GM19397 (cell line): Measurements from ENCODE around the gene SLC9A3.

ENCODE experiments used
- ATAC-seq: cut with Tn5 transposase; IDR thresholded peaks from one replicate; pipeline ENCODE4 v1.9.1; 2021; ENCODE audit warnings: mild to moderate bottlenecking, moderate library complexity; ENCODE audit not compliant: unreplicated experiment

SLC9A3 gene

GRCh38 chr5:433836-434235 is 90.4 kb downstream of the SLC9A3 start:
- ATAC-seq: no peak

GRCh38 chr5:432928-433791 is 91.1 kb downstream of the SLC9A3 start:
- ATAC-seq: no peak

- ATAC-seq: no peak
These were observed 91.9 kb downstream of the SLC9A3 start for GRCh38 chr5:432201-432927.

GRCh38 chr5:431711-432050 is 92.6 kb downstream of the SLC9A3 start:
- ATAC-seq: no peak

- ATAC-seq: no peak
These were observed 93.1 kb downstream of the SLC9A3 start for GRCh38 chr5:431001-431710.

GRCh38 chr5:430214-430925 is 93.9 kb downstream of the SLC9A3 start:
- no peak for ATAC-seq

GRCh38 chr5:429453-430188 is 94.6 kb downstream of the SLC9A3 start:
- ATAC-seq: no peak

- no peak for ATAC-seq
These were observed 95.3 kb downstream of the SLC9A3 start for GRCh38 chr5:428754-429452.

GRCh38 chr5:428219-428618 is 96.0 kb downstream of the SLC9A3 start:
- ATAC-seq: no peak

- no peak for ATAC-seq
These were observed 96.7 kb downstream of the SLC9A3 start for GRCh38 chr5:427415-428087.

GRCh38 chr5:426392-426976 is 97.8 kb downstream of the SLC9A3 start:
- ATAC-seq: no peak

GRCh38 chr5:425714-426113 is 98.5 kb downstream of the SLC9A3 start:
- no peak for ATAC-seq

GRCh38 chr5:424301-425110 is 99.7 kb downstream of the SLC9A3 start:
- ATAC-seq: peak; percentile 84

GRCh38 chr5:423626-424261 is 100.5 kb downstream of the SLC9A3 start:
- no peak for ATAC-seq

- ATAC-seq: no peak
These were observed 101.0 kb downstream of the SLC9A3 start for GRCh38 chr5:423233-423565.

GRCh38 chr5:422323-423232 is 101.7 kb downstream of the SLC9A3 start:
- no peak for ATAC-seq

GRCh38 chr5:421901-422300 is 102.3 kb downstream of the SLC9A3 start:
- no peak for ATAC-seq
